CD4-positive, alpha-beta T cell treated with Interleukin-15 for 1 hour (primary cell): Measurements from ENCODE around the gene CXCR2.
A peak's percentile ranks its signal among the peaks of the same experiment; 100 is the strongest.
"Not testable (repeated sequence)": the region's sequence is repeated elsewhere in the genome, so short reads cannot be mapped to it uniquely, and the experiment has no call there.

ENCODE experiments used
- DNase-seq: peaks from one replicate; pipeline ENCODE4 v3.0.0-alpha.2; 2020

Gene CXCR2

DNA sequence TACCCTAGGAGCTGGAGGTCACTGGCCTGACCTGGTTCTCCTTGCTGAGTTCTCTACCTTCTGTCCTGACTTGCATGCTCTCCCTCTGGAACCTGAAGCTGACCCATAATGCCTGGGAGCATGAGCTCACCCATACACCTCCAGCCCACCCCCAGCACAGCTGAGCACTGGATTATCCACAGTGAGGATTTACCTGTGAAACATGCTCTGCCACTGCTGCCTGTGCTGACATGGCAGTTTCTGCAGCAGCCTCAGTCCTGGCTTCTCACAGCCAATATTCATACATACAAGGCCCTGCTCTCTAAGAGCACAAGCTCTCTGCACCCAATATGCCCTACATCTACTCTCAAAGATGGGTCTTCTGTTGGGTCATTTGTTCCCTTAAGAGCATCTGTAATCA lies 5.0 kb downstream of the CXCR2 start:
- no peak for DNase-seq

GRCh38 chr2:218137514-218137913 lies 11.7 kb downstream of the CXCR2 start:
- no peak for DNase-seq

DNA sequence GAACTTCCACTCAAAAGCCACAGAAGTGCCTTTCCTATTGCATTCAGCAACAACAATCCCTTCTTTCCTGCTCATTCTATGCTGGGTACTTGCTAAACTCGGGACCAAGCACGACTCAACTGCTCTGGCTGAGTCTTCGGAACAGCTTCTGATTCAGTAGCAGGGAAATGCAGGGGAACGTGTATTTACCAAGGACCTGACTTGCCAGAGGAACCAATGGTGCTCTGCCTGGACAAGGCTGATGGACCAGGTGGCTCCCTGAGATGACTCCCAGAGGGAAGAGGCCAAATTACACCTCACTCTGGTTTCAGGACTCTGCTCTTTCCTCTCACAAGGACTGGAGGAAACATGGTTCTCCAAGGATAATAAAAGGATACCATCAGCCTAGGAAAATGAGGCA lies 12.2 kb downstream of the CXCR2 start:
- DNase-seq, result no peak

DNA sequence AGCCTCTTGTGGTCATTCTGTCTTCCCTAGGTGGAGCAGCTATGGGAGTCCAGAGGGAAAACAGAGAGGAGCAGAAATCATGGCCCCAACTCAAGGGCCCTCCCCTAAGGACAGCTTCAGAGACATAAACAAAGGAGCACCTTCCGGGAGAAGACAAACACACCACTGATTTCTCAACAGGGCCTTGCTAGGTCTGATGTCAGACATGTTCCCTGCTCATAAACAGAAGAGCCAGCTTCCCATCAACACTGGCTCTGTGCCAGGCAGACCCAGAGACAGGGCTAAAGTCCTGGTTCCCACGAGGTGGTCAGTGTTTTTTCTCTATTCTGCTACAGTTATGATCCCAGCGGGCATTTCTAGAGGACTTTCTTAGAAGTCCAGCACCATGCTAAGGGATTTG lies 19.3 kb downstream of the CXCR2 start:
- no peak for DNase-seq

DNA sequence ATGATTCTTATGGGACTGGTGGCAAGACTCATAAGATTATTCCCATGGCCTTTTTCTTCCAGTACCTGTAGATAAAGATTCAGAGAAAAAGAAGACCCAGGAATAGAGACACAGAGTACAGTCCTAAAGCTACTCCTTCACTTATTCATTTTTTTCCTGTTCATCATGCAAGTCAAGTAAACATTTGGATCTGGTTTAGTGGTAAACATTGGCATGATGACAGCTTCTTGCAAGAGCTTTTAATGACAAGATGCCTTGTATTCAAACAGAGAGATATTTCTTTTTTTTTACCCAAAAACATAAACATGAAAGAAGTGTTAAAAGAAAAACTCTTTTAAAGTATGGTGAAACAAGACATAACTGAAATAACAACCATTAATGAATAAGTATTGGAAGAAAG lies 20.2 kb downstream of the CXCR2 start:
- DNase-seq, result no peak

DNA sequence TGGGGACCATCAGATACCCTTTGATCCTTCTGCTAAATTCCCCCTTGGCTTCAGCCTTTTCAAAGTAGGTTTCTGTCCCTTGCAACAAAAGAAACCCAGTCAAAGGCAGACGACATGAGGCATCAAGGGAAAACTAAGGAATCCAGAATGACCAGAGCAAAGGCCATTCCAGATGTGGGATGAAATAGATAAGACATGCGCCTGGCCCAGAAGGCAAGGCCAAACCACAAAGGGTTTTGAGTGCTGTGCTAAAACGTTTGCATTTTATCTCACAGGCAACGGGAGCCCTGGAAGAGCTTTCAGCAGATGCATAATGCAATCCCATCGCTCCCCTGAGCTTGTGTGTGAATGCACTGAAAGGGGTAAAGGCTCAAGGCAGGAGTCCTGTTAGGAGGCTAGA lies 23.3 kb downstream of the CXCR2 start:
- DNase-seq, result no peak

DNA sequence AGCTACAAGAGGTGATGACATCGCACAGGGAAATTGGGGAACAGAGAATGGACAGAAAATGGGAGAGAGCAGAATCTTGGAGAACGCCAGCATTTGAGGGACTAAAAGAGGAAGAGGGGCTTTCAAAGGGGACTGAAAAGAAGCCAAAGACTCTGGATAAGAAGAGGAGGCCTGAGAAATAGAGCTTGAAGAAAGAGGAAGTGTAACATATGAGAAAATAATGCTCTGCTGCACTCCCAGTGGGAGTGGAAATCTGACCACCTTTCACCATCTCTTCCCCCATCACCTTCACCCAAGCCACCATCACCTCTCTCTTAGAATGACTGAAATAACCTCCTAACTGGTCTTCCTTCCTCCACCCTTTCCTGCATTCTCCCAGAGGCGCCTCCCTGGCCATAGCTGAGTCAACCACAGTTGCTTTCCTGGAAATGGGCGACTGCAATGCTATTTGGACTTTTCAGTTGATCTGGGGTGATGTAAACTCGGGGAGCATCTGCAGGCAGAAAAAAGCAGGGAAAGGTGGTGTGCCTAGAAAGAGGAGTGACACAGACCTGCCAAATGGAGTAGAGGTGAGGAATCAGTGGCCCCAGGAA lies 24.1 kb downstream of the CXCR2 start:
- DNase-seq, result no peak

DNA sequence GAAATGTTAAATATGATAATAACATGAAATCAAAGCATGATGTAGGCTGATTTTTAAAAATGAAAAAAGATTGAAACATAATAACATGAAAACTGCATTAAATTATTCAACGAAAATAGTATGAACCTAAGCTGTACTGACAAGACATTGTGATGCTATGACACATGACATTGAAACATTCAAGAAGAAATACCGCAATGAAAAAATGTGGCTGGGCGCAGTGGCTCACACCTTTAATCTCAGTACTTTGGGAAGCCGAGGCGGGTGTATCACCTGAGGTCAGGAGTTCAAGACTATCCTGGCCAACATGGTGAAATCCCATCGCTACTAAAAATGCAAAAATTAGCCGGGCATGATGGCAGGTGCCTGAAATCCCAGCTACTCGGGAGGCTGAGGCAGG lies 26.3 kb downstream of the CXCR2 start:
- DNase-seq, result no peak

GRCh38 chr2:218152777-218153176 lies 26.9 kb downstream of the CXCR2 start:
- DNase-seq, result no peak

DNA sequence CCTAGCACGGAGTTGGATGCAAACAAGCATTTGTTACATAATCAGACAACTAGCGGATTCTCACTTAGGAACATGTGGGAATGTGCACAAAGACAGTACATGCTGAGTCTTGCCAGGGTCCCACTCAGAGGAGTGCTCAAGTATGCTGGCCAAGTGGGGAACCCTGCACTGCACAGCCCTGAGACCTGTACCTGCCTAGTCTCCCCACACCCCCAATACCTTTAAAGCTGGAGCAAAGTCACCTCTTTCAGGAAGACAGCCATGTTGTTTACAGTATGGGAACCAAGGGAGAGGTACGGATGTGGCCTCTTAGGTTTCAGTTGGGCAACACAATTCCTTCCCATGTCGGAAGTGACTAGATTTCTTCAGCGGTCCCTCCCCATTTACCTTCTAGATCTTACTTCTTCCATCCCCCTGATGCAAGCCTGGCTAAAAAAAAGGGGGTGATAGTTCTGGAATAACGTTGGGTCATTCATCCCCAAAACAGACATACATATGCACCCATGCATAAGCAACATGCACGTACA lies 30.2 kb downstream of the CXCR2 start:
- DNase-seq, result no peak

GRCh38 chr2:218161644-218162043 lies 35.8 kb downstream of the CXCR2 start:
- no peak for DNase-seq

GRCh38 chr2:218162814-218163213 lies 37.0 kb downstream of the CXCR2 start:
- no peak for DNase-seq

- peak; percentile 60 for DNase-seq
Measured at GRCh38 chr2:218166791-218167190, 41.0 kb downstream of the CXCR2 start, which contains the start of gene CXCR1. Gene CXCR1, minus strand, starts transcription at chr2:218166962. Its CDS starts 1,751 bp downstream, at chr2:218165211.

DNA sequence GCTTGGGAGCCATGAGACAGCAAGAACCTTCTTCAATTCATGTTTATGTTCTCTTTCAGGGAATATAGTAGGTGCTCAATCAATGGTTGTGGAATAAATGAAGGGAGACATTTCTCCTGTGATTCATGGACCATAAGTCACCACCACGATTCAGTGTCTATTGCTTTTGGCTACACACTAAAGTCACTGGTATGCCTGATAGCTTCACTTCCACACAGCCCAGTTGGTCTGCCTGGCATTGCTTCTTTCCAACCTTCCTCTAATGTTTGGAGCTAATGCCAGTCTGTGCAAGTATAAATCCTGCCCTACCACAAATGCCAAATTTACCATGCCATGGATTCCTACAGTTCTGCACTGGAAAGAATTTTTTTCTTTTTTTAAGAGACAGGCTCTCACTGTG lies 42.2 kb downstream of the CXCR2 start:
- no peak for DNase-seq

DNA sequence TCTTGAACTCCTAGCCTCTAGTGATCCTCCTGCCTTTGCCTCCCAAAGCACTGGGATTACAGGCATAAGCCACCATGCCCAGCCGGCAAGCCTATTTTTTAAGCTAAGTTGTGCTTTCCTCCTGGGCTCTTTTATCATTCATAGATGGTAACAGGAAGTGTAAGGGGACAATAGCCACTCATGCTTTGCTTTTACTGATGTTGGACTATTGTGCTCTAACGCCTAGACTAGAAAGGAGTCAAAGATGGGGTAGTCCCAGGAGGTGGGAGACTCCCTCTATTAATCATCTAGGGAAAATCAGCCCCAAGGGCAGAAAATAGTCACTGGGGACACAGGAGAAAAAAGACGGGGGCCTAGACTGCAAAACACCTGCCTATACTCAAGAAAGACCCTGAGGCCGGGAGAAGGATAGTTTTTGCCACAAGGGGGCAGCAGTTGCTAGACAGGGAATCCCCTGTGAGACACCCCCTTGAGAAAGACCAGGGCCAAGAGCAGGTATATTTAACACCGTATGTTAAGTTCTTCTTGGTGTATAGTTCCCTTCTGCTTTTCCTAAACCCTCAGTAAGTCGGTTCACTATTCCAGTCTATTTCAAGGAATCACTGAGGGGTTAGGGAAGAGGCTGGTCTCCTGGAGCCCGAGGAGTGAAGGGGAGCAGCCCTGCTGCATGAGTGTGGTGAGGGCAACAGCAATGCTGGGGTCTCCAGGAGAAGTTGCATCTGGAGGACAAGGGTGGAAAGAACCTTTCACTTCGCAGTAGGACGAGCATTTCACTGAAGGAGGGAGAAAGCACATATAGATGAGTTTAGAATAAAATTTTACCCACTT lies 43.0 kb downstream of the CXCR2 start:
- peak; percentile 68 for DNase-seq

DNA sequence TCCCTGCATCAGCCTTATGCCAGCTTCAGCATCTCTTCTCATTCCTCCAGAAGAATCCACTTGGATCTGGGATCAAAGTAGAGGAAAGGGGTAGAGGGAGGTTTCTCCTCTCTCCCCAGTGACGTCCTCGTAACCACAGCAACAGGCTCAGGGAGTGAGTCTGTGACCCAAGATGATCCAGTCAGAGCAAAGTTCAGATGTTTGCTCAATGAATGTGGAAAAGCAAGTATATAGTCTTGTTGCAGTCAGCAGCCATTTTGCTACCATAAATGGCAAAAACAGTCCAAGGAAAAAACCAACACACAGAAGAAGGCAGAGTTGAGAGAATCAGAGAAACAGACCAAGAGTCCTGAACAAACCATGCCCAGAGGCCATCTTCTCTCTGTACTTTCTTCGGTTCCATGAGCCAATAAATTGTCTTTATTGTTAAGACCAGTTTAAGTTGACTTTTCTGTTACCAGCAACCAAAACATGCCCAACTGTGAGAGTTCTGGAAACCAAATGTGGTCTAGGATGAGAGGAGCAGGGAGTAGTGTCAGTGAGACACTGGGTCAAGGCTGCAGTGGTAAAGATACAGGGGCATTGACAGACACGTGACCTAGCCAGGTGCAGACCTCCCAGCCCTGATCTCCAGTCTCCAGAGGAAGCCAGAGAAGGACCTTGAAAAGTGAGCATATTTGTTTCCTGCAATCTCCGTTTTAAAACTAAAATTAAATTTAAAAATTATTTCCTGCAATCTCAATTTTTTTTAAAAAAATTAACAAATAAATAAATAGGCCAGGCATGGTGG lies 44.1 kb downstream of the CXCR2 start:
- DNase-seq, result no peak

- not testable (repeated sequence) for DNase-seq
Measured at GRCh38 chr2:218171744-218172143, 45.9 kb downstream of the CXCR2 start.

DNA sequence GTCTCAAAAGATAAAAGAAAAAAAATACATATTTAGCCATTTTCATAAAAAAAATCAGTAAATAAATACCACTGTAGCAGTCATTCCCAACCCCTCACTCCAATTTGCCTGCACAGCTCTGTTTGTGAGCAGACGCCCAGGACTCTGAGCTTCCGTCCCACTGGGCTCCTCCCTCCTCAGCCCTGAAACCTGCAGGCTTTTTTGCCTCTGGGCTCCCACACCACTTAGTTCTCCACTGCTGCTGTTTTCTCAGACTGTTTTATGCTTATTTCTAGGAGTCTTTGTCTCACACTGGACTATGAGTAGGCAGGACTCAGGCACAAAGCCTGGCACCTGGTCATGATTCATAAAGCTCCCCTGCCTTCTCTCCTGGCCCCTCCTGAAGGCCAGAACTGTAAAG lies 47.0 kb downstream of the CXCR2 start:
- DNase-seq, result no peak

- DNase-seq, result no peak
Measured at GRCh38 chr2:218179782-218180181, 54.0 kb downstream of the CXCR2 start.

GRCh38 chr2:218180467-218181114 lies 54.8 kb downstream of the CXCR2 start:
- DNase-seq, result no peak

GRCh38 chr2:218184331-218184730 lies 58.5 kb downstream of the CXCR2 start:
- DNase-seq, result no peak

DNA sequence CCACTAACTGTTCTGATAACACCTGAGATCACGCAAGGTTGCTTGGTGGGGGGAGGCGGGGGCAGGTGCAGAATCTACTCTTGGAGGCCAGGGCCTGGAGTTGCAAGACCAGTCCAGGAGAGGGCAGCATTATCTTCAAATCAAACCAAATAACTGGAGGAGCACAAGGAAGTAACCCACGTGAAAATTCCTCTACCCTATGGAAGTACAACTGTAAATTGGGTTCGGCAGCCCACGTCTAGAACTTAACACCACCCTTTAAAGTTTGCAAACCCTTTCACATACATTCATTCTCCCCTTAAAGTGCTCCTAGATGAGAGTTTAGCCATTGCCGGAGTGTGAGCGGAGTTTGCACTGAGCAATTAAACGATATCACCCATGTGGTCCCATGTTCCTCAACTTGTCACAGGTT lies 60.5 kb downstream of the CXCR2 start:
- DNase-seq, result peak; percentile 73
